Suppressor macrophage (primary cell): ENCODE results near the gene CRYGS.

ENCODE experiments used
- DNase-seq, 4 experiments: peaks; one replicate each; pipeline ENCODE4 v3.0.0-alpha.2; 2020 to 2022

Gene CRYGS

DNA sequence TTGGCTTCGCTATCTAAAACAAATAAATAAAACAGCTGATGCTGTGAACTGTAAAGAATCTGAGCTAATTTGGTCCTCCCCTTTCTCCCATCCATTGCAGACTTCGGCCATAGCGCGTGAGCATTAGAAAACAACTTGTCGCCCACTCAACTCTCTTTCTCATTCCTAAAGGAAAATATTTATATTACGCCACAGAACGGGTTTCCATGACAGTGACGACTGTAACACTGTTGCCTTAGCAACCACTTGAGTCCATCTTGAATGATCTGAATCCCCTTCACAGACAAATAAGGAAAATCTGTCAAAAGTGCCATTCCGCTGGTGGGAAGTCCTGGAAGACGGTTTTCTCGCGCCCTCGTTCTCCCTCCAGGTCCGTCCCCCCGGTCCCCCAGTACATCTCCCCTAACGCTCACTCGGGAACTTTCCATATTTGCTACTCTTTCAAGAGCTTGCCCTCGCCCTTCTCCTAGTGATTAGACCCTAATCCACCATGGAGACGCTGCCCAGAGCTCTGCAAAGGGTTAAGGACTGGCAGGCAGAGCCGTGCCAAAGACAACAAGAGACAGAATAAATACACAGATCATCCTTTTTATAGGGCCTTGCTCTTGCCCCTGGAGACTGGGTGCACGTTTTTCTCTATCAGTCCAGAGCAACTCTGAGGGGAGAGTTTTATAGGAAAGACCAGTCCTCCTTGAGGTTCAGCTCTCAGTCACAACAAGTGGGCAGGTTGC is 50.5 kb downstream of the CRYGS start:
- DNase-seq = no peak

DNA sequence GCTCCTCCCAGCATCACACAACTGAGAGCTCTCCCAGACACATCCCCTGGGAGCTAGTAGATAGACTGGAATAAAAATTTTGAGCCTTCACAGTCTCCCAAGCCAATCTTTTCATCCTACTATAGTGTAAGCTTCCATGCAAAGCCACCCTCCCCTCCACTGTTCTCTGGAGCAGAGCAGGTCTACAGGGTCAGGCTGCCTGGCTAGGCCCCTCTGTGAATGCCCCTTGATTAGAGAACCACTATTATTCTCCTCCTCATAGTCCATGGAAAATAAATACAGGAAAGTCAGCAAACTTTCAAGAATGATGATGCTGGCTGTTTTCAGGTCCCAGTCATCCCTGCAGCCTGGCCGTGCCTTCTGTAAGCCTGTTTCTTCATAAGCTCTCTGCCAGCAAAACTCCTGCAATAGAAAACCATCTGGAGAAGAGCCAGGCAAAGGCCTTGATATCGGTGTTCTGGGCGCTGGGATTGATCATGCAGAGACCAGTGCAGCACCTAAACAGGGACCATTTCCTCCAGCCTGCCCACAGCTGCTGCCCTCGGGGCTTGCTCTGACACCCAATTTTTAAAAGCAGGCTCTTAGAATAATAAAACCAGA is 51.7 kb downstream of the CRYGS start:
- DNase-seq = no peak

DNA sequence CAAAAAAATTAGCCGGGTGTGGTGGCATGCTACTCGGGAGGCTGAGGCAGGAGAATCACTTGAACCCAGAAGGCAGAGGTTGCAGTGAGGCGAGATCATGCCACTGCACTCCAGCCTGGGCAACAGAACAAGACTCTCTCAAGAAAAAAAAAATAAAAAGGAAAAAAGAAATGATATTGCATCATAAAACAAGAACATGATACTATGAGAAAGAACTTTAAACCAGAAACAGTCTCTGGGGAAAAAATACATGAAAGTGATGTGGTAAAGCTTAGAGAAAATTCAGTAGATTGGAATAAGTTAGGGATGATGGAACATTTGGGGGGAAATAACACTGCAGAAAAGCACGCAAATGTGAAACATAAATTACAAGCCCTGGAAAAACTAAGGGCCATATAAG is 54.7 kb downstream of the CRYGS start:
- no peak for DNase-seq
